GM18508 (cell line): ENCODE data around the gene FOXJ3.

ENCODE experiments used
- ATAC-seq: cut with Tn5 transposase; IDR thresholded peaks from one replicate; pipeline ENCODE4 v1.9.1; 2021; ENCODE audit warnings: moderate number of reproducible peaks; ENCODE audit not compliant: insufficient read depth, unreplicated experiment

The FOXJ3 gene

DNA sequence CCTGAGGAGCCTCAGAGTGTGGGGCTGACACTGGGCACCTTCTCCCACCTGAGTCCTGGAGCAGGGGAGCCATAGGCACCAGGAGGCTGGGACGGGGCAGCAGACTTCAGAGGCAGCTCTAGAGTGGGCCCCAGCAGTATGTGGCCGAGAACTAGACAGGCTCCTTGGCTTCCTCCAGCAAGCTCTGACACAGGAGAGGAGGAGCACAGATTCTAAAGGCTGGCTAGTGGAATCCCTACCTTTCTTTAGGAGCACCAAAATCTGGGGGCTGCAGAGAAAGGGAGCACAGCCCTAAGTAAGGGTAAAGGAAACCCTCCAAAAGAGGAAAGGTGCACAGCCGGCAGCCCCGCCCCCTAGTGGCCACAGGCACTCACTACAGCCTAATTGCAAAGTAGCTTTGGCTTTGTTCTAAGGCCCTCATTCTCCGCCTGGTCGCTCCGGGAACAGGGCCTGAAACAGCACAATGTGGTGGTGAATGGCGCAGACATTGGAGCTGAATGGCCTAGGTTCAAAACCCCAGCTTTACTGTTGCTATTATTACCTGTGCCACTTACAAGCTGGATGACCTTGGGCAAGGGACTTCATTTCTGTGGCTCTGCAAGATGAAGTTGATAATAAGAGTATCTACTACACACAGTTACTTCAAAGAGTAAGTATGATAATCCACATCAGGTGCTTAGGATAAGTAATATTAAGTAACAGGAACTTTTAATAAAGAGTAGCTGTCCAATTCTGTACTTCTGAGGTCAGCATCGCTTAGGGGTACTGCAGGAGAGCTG is 161.7 kb downstream of the FOXJ3 start:
- no peak for ATAC-seq

DNA sequence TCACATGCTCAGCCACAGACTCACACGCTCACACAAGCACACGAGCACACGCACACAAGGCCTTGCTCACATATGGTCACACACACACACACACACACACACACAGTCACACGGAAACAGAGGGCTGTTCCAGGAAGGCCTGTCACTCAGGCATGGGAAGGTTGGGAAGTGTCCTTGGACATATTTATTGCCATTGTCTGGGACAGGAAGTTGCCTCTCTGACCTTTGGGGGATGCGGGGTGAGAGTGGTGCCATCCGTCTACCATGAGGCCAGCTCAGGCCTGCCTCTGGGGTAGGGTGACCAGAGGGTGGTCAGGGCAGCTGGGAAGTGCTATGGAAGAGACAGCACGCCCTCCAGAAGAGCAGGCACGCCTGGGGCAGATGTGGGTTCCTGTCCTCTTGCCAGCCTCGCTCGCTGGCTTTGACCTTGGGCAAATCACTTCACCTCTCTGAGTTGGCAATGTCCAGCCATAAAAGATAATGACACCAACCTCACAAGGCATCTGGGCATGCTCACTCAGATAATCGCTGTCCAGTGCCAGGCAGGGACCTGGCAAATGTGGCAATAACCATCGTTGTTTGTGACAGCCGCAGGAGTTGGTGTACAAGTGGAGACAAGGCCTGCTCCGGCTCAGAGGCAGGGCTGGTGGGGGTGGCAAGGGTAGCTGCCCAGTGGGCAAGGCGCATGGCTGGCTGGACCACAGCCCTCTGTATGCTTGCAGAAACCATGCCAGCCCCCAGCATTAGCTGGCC is 162.5 kb downstream of the FOXJ3 start:
- no peak for ATAC-seq

DNA sequence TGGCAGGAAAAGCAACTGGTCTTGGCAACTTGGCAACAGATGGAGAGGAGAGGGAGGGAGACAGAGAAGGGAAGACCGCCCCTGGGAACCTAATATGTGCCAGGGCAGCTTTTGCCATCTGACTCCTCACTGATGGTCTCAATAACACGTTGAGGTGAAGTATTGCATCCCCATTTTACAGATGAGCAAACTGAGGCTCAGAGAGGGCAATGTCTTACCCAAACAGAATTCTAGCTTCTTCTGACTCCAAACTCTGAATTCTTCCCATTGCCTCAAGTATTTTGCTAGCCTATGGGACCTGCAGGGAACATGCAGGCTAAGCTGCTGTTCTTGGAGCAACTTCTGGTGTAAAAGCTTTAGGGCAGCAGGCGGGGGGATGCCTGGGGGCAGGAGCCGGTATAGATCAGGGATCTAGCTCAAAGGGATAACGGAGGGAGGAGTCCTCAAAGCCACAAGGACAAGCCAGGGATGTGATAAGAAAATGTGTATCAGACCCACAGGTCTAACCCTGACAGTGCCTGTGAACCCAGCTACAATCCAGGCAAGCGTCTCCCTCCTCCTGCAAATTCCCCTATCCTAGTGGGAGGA is 163.3 kb downstream of the FOXJ3 start:
- no peak for ATAC-seq

GRCh38 chr1:42170779-42171621 is 164.0 kb downstream of the FOXJ3 start:
- ATAC-seq, result no peak

GRCh38 chr1:42168763-42169162 is 166.3 kb downstream of the FOXJ3 start:
- ATAC-seq, result no peak

- no peak for ATAC-seq
These were observed 166.7 kb downstream of the FOXJ3 start for GRCh38 chr1:42168391-42168670.

DNA sequence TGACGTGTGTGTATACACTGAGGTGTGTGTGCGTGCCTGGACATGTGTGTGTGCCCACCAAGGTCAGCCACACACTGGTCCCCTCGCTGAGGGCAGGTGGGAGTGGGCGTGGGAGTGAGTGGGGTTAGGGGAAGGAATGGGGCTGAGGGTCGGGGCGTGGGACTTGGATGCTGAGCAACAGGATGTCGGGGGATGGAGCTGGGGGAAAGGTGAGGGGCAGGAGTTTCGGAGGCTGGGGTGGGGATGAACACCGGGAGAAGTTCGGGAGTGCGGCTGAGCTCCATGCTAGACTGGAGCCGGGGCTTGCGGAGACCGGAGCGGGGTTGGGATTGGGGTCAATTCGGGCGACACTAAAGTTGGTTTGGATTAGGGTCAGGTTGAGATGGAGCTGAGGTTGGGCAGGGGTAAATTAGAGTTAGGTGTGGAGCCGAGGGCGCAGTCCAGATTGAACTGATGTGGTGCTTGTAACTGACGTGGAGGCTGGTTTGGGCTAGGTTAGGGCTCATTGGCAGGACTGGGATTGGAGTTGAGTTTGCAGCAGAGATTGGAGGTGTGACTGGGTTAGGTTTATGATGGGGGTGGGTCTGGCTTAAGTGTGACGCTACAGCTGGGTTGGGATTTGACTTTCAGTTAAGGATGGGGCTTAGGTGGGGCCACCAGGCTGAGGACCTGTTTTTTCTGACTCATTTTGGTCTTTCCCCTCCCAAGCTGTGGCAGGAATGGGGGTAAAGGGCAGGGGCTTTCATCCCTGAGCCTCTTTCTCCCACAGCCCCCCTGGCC is 167.2 kb downstream of the FOXJ3 start:
- no peak for ATAC-seq

- no peak for ATAC-seq
These were observed 169.4 kb downstream of the FOXJ3 start for GRCh38 chr1:42165511-42166210.

DNA sequence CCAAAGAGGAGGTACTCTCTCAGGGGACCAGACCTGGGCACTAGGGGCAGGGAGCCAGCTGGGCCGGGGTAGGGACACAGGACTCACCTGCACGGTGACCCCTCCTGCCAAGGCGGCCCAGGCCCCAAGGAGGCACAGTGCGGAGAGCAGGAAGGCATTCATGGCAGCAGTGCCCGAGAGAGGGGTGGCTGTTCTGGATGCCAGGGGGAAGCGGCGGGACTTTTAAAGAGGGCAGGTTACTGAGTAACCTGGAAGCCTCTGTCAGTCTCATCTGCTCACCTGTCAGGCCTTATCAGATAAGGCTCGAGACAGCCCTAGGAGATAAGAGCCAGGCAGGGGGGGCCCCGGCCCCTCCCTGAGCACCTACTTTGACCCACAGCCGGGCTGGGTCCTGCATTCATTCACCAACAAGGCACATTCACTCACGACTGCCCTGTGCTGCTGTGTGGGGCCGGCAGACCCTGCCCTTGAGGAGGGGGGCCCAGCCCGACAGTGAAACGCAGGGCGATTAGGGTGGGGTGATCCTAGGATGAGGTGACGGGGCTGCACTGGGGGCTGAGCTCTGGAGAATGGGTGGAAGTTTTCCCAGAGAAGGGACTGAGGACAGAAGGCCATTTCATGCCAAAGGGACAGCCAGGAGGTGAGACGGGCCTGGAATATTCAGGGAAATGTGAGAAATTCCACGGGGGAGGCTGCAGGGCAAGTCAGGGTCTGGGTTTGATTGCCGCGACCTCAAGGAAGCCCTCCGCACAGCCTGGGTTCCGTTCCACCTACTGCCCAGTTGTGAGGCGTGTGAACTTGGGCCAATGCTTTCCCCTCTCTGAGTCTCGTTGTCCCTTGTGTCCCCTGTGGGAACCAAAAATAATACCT is 170.2 kb downstream of the FOXJ3 start, which contains the start of gene GUCA2A:
Gene GUCA2A, minus strand, starts transcription at position 195 of the 870 bp plus-strand sequence. Its CDS starts 33 bp downstream, at position 162.
- no peak for ATAC-seq

- no peak for ATAC-seq
These were observed 171.2 kb downstream of the FOXJ3 start for GRCh38 chr1:42163536-42164503.

DNA sequence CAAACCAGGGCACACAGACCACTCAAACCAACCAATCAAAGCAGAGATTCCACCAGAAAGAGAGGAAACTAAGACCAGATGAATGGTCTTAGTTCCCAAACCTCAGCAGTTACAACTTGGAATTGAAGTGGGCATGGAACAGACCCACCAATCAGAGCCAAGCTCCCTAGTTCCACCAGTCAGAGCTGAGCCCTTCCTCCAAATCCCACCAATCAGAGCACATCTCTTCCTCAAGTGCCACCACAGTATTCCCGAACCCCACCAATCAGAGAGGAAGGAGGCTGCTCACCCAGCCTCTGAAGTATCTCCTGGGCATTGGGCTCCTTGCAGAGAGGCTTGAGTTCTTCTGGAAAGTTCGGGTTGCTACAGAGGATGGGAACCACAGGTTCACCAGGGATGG is 171.9 kb downstream of the FOXJ3 start:
- ATAC-seq, result no peak

GRCh38 chr1:42162181-42162580 is 172.9 kb downstream of the FOXJ3 start:
- no peak for ATAC-seq

- ATAC-seq, result no peak
These were observed 176.8 kb downstream of the FOXJ3 start for GRCh38 chr1:42158189-42158588.

DNA sequence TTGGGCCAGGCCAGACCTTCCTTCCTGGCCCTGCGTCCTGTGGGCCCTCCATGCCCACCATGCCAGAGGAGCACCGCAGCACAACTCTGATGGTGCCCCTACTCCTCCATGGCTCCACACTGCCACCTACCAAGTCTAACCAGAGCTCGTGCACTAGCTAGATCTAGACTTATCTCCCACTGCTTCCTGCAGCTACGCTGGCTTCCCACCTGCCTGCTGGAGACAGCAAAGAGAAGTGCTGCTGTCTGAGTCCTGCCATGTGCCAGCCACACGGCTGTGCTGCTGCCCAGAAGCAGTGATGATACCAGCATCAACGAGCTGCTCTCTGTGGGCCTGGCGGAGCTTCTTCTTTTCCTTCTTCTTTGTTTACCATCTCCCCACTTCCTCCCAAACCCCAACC is 177.4 kb downstream of the FOXJ3 start:
- no peak for ATAC-seq

DNA sequence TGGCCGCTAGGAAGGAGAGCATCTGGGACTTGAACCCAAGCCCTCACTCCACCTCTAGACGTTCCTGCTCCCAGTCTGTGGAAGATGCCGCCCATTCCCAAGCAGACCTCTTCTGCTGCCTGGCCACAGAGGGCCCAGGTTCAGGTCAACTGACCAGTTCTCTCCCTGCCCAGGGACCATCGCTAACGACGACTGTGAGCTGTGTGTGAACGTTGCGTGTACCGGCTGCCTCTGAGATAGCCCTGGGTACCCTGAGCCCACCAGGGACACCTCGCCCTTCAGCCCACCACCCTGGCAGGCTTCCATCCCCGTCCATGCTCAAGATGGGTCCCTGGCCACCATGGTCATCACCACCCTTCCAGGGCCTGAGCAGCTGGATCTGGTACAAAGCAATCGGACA is 179.7 kb downstream of the FOXJ3 start:
- ATAC-seq, result no peak

DNA sequence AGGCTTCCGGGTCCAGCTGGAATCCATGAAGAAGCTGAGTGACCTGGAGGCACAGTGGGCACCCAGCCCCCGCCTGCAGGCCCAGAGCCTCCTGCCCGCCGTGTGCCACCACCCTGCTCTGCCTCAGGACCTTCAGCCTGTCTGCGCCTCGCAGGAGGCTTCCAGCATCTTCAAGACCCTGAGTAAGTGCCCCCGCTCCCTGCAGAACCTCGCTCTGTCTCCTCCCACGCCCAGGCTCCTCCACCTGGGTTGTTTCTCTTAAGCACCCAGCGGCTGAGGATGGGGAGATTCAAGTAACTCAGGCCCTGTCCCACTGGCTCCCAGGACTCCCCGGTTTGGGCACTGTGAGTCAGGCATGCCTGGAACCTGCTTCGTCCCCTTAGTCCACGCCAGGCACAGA is 180.3 kb downstream of the FOXJ3 start:
- no peak for ATAC-seq

DNA sequence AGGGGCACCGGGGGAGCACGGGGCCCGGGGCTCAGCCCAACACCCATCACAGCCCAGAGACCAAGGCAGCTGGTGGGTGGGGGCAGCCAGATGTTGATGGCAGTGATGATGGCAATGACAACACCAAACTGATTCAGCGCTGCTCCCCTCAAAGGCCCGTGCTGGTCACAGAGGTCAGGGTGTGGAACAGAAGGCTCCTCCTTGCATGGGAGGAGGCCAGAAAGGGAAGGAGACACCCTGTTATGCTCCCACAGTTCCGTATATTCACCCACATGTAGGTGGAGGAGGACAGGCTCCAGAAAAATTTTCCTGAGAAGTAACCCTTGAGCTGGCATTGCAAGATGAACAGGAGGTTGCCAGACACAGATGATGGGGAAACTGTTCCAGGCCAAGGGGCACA is 181.4 kb downstream of the FOXJ3 start:
- ATAC-seq, result no peak
